Measurements from ENCODE around the gene DYNC1LI2.

Gene DYNC1LI2

DNA sequence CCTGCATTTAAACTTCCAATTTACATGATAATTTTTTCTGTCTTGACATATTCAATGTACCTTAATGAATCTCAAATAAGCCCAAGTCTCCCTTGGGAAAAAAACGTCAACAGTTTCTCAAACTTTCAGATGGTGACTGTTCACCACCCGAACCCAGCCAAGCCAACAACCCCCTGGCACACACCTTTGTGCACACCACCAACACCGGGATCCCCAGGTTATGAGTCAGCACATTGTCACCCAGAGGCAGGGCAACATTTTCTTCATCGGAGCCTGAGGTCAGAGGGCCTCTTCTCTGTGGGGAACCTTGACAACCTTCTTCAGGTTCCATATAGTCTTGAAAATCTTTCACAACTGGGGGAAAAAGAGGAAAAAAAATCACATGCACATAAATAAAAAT, 15.5 kb downstream of the DYNC1LI2 start:
- DNase-seq = no peak

DNA sequence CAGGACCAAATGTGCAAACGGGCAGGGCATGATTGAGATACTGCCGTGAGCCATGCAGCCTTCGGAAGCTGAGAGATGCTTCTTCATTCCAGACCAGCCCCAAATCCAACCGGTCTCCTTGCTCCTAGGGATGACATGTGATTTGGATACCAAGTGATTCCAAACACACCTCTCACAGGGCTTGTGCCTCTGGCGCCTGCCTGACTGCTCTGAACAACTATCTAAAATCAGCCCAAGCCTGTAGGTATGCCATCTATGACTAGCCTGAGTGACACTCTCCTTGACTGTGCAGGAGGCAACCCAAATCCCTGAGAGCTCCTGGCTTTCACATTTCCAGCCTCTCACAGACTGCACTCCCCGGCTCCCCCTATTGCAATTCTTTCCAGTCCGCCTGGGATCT, 20.3 kb downstream of the DYNC1LI2 start:
- DNase-seq = no peak

- DNase-seq = no peak
Observed at GRCh38 chr16:66728804-66729203, 22.6 kb downstream of the DYNC1LI2 start.

DNA sequence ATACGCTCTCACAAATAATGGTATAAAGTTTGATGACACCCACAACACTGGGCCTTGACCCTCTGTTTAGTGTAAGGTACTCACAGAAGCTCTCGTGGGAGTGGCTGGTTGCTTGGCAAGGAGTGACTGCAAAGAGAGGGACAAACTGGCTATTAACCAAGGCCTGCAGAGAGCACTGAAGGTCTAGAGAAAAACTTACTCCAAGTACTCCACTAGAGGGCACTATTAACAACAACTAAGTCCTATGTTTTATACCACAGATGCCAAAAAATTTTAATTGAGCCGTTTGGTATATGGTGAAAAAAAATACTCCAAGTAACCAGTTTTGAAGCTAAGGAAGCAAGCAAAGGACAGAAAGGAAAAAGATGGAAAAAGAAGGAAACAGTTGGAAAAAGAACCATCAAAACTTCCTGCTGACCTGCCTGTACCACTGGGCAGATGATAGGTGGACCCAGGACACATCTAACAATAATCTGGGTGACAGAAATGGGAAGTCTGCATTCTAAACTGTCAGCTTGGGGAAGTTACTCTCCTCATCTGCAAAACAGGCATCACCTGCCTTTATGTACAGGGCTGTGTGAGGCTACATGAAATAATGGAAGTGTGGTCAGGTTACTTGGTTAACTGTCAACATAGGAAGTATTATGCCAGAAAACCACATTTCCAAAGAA, 23.2 kb downstream of the DYNC1LI2 start:
- no peak for DNase-seq

- no peak for DNase-seq
Observed at GRCh38 chr16:66720766-66721165, 30.6 kb downstream of the DYNC1LI2 start.

GRCh38 chr16:66719246-66719645, 32.2 kb downstream of the DYNC1LI2 start:
- DNase-seq = no peak

DNA sequence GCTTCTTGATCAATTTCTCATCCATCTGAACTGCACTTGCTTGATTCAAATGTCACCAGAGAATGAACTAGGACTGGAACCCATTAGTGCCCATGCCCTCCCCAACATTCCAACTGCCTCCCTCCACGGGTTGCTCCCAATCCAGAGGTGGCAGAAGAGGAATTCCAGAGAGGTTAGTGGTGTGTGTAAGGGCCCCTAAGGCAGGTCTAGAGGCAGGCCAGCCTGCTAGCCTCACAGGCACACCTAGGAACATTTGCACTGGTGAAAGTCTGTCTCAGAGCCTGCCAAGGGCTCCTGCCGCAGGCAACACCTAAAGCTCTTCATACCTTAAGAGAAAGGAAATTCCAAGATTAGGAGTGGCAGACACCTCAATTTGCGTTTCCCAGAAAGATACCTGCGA, 33.6 kb downstream of the DYNC1LI2 start:
- DNase-seq = no peak

DNA sequence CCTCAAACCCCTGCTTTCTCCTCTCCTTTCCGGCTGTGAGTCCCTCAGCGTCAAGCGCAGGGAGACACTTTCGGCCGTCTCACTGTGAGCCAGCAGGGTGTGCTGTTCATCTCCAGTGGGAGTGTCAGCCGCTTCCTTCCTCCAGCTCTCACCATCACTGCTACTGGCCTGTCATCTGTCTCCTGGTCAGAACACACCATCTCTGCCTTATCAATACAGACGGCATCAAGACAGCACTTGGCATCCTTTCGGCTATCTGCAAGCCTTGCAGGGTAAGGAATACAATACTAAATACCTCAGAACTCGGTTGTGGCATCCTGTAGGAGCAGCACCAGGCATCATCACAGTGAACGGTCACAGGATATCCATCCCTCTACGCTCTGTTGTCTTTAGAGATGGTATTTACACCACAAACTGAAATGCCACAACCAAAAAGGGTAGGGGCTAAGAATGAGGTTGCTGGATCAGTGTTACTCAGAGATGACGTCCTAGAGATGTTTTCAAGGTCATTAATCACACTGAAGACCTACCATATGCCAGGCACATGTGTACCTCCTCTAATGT, 34.2 kb downstream of the DYNC1LI2 start:
- DNase-seq = no peak

- DNase-seq = no peak
Observed at GRCh38 chr16:66714654-66715307, 36.6 kb downstream of the DYNC1LI2 start.

DNA sequence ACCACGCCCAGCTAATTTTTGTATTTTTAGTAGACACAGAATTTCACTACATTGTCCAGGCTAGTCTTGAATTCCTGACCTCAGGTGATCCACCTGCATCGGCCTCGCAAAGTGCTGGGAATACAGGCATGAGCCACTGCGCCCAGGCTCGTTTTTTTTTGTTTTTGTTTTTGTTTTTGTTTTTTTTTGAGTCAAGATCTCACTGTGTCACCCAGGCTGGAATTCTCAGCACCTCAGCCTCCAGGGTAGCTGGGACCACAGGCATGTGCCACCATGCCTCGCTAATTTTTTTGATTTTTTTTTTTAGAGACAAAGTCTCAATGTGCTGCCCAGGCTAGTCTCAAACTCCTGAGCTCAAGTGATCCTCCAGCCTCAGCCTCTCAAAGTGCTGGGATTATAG, 37.3 kb downstream of the DYNC1LI2 start:
- no peak for DNase-seq

GRCh38 chr16:66713076-66713475, 38.3 kb downstream of the DYNC1LI2 start:
- DNase-seq = no peak

- no peak for DNase-seq
Observed at GRCh38 chr16:66712512-66712911, 38.9 kb downstream of the DYNC1LI2 start.

- no peak for DNase-seq
Observed at GRCh38 chr16:66711581-66711980, 39.8 kb downstream of the DYNC1LI2 start.

- DNase-seq = no peak
Observed at GRCh38 chr16:66706506-66706880, 44.9 kb downstream of the DYNC1LI2 start.

- DNase-seq = no peak
Observed at GRCh38 chr16:66705790-66706505, 45.5 kb downstream of the DYNC1LI2 start.

- no peak for DNase-seq
Observed at GRCh38 chr16:66703406-66704215, 47.8 kb downstream of the DYNC1LI2 start.

DNA sequence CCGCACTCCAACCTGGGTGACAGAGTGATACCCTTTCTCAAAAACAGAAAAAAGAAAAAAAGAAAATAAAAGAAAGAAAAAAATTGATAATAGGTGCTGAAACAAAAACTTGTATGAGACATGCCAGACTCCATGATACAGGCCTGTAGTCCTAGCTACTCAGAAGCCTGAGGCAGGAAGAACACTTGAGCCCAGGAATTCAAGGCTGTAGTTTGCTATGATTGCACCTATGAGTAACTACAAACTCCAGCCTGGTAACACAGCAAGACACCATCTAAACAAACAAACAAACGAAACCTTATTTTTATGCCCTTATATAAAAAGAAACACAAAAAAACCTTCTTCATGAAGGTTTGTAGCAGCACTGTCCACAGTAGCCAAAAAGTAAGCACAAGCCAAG, 49.9 kb downstream of the DYNC1LI2 start:
- no peak for DNase-seq

DNA sequence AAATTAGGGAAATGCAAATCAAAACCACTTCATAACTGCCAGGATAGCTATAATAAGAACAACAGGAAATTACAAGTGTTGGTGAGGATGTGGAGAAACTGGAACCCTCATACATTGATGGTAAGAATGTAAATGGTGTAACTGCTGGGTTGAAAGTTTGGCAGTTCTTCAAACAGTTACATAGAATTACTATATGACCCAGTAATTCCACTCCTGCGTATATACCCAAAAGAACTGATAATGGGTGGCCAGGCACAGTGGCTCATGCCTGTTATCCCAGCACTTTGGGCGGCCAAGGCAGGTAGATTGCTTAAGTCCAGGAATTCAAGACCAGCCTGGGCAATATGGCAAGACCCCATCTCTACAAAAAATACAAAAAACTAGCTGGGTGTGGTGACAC, 50.4 kb downstream of the DYNC1LI2 start:
- no peak for DNase-seq

GRCh38 chr16:66699898-66700297, 51.5 kb downstream of the DYNC1LI2 start:
- DNase-seq = no peak

DNA sequence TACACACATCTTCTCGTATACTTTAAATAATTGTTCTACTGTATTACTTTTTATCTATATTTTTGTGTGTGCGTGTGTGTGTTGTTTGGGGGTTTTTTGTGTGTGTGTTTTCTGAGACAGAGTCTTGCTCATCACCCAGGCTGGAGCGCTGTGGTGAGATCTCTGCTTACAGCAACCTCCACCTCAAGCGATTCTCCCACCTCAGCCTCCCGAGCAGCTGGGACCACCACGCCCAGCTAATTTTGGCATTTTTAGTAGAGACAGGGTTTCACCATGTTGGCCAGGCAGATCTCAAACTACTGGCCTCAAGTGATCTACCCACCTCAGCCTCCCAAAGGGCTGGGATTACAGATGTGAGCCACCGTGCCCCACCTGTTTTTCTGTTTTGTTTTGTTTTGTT, 53.4 kb downstream of the DYNC1LI2 start:
- DNase-seq = no peak

DNA sequence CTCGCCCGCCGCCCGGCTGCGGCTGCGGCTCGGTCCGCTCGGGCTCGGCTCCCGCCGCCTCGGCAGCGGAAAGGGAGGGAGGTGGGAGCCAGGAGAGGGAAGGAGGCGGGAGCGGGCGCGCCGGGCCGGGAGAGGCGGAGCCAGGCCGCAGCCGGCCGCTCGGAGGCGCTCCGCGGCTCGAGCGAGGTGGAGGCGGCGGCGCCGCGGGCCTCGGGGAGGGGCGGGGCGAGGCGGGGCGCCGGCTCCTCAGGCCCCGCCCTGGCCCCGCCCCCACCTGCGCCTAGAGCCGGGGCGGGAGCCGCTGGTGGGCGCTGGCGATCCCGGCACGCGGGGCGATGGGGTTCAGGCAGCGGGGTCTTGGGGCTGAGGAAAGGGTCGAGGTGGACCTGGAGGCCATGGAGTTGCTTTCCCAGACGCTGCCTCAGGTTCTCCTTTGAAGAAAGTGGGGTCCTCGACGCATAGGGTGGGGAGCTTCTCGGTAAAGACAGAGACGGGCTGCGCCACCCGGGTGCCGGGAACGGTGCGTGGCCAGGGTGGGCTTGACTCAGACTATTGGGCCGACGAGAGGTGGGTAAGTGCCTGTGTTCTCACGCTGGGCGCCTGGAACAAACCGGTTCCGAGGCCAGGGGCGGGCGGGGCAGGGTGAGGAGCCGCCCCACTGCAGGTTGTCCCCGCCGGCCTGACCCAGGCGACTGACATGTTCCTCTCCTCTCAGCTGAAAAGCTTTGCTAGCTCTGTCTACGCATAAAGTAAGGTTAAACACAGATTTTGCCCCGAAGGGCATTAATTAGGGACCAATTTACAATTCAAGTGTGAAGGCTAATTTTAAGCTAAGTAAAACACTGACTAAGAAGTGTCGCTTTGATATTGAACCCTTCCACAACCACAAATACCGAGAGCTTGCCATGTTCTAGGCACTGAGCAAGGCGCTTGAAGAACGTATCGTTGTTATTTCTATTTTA, 54.5 kb downstream of the DYNC1LI2 start, which contains the start of gene CMTM4:
TSS of gene CMTM4 (minus strand) at position 75 of the 962 bp plus-strand sequence. CDS start 218 bp downstream, outside the sequence.
- peak; percentile 34 for DNase-seq
